ENCODE results near the gene ACVRL1.
A peak's percentile ranks its signal among the peaks of the same experiment; 100 is the strongest.

Gene ACVRL1

DNA sequence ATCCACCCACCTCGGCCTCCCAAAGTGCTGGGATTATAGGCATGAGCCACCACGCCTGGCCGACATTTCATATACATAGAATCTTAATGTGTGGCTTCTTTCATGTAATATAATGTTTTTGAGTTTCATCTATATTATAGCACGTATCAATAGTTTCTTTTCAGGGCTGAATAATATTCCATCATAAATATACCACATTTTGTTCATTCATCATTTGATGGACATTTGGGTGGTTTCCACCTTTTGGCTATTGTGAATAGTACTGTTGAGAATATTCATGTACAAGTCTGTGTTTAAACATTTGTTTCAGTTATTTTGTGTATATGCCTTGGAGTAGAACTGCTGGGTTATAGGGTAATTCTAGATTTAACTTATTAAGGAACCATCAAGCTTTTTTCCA is 56.2 kb downstream of the ACVRL1 start:
- no peak for DNase-seq (ENCODE audit: low read depth)

DNA sequence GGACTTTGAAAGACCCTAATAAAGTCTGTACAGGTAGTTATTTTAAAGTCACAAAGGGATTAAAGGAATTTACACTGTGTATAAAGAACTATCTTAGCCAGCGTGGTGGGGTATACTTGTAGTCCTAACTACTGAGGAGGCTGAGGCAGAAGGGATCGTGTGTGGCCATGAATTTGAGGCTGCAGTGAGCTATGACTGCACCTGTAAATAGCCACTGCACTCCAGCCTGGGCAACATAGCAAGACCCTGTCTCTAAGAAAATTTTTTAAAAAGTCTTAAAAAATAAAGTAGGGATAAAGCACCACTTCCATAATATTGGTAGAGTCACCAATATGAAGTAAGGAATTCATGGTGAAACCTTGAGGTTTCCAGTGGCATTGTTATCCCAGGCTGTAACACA is 62.3 kb downstream of the ACVRL1 start:
- DNase-seq (ENCODE audit: low read depth): no peak

DNA sequence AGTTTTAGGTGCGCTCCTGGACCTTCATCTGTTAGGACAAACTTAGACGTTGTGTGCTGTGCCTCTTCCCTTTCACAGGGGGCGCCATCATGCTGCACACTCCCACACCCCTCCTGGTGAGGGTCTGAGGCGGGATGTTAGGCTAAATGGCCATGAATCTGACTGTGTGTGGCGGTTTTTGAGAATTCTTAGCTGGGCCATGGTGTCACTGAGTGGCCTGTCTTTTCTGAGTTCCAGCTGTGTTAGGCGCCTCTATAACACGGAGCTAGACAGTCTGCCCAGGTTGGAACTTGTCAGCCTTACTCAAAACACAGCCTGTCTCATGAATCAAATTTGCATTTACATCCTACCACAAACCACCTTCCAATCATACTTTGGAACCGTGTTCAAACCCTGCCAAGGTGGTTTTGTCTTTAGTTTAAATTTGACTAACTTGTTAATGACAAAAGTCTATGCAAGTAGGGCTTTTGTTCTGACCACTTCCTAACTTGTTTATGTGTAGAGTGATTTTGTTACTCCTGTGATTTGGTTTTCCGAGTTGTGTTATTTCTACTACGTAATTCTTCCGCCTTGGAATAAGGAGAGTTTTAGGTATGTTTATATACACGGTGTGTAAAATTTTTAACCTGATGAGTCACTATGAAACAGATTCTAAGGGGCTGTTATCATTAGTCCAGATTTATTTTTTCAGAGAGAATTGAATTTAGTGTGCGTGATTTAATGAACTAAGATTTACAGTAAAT is 63.8 kb downstream of the ACVRL1 start:
- no peak for DNase-seq (ENCODE audit: low read depth)

DNA sequence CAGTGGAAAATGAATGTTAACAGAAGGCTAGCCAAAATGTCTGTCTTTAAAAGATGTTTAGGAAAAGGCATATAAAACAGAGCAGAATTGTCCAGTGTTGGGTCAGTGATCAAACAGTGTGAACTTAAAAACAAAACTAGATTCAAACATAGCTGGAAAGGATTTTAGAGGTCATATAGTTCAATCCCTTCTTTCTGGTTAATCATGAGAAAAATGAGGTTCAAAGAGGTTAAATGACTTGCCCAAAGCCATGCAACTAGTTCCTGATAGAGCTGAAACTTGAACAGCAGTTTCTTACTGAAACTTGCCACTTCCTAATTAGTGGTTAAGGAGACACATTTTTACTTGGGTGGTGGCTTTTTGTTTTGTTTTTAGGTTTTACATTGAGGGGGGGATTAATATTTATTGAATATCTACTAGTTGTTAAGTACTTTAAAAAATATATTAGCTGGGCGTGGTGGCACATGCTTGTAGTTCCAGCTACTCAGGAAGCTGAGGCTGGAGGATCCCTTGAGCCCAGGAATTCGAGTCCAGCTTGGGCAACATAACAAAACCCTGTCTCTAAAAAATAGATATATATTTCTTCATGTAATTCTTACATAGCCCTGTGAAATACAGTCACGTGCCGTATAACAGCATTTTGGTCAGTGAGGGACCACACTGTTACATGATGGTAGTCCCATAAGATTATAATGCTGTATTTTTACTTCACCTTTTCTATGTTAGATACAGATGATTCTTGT is 64.5 kb downstream of the ACVRL1 start:
- no peak for DNase-seq (ENCODE audit: low read depth)

DNA sequence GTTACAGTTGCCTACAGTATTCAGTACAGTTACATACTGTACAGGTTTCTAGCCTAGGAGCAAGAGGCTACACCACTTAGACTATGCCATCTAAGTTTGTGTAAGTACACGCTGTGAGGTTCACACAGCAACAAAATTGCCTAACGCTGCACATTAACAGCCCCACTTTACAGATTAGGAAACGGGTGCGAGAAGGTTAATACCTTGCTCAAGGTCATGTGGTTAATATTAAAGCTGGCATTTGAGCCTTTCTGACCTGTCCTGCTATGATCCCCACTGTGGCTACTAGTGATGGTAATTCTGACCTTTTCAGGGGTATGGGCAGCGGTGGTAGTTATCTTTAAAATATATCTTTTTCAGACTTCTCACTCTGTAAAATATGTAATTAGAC is 65.1 kb downstream of the ACVRL1 start:
- DNase-seq (ENCODE audit: low read depth): no peak

DNA sequence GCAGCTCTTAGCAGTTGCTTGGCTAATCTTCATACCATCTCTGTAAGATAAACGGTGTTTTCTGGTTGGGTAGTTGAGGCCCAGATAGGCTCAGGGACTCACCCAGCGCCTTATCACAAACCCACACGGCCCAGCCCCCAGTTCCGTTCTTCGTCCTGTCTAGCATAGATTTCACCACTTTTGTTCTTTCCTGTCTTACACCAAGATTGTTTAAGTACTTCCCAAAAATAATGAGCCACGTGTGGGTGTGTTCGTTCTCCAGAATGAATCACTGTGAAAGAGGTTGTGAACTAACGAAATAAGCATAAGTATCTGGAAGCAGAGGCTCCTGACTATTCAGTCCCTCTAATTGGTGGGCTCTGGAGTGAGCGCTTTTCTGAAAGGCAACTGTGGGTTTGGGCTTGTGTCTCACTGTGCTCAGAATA is 65.6 kb downstream of the ACVRL1 start:
- peak; percentile 57 for DNase-seq (ENCODE audit: low read depth)

Data from stromal cell of bone marrow (primary cell).